K562 (cell line): ENCODE data around the gene MAML3. TPM values are rescaled to one million over a fixed set of nuclear protein-coding genes. Genes with fewer than 3 reads are reported as not detected.

Source experiments
- ATAC-seq: fragments of 200-7000 bp; cut with Tn5 transposase; 3 replicates; pipeline ENCODE4 v1.9.1; 2020; ENCODE audit warnings: moderate library complexity
- BruUV-seq: library from RNA; stranded (reverse); fragments of 400-500 nt; replicated peaks from 2 replicates; lab custom pipeline; 2021; lab: Mats Ljungman, UMichigan
- CTCF ChIA-PET: fragments of 300-600 bp; formaldehyde crosslinking; extraction: SDS; loops from one replicate; lab custom pipeline; 2021; ENCODE audit warnings: low intra/inter-chr PET ratio; lab: Yijun Ruan, JAX
- POLR2A ChIA-PET: fragments of 300-600, 350-650 bp; sonication (Branson Sonifier 250); formaldehyde crosslinking; extraction: SDS; loops from one replicate; lab custom pipeline; 2021; ENCODE audit warnings: antibody characterized with exemption, inconsistent platforms; lab: Yijun Ruan, JAX
- DNase-seq, 4 experiments: peaks; one replicate each; pipeline versions ENCODE4 v3.0.0 to v3.0.0-alpha.2; 2011 to 2018; ENCODE audit warnings: low spot score in 3 of 4, mixed read lengths in 3 of 4; ENCODE audit errors: extremely low read depth in 1 of 4
- FAIRE-seq: peaks from 2 replicates; lab custom pipeline; 2011; peaks lifted over from hg19 to GRCh38; lab: Jason Lieb, UNC
- H2AFZ ChIP-seq: 2 replicates; pipeline ENCODE4 v1.6.0; 2011; ENCODE audit warnings: low read depth, low read length, control low read depth, inconsistent platforms
- H3K27ac ChIP-seq: fragments of 200-600 bp; 3 replicates; pipeline ENCODE4 v1.8.0; 2011; ENCODE audit warnings: low read depth, mild to moderate bottlenecking, control low read depth, inconsistent platforms, low read length, moderate library complexity, mixed read lengths; ENCODE audit errors: extremely low read depth
- H3K27me3 ChIP-seq, 2 experiments: fragments of 300-600 bp in 1 of 2; 2 replicates in 1 of 2; 3 replicates in 1 of 2; pipeline versions ENCODE4 v1.6.0 to v1.8.0; 2011; ENCODE audit warnings: inconsistent platforms in 2 of 2, low read length in 2 of 2, mild to moderate bottlenecking in 1 of 2, mixed read lengths in 1 of 2, moderate library complexity in 1 of 2; ENCODE audit not compliant: control insufficient read depth in 2 of 2, insufficient read depth in 2 of 2
- H3K36me3 ChIP-seq: fragments of 300-600 bp; 3 replicates; pipeline ENCODE4 v1.8.0; 2011; ENCODE audit warnings: mild to moderate bottlenecking, low read length, inconsistent platforms; ENCODE audit not compliant: control insufficient read depth, insufficient read depth
- H3K4me1 ChIP-seq, 2 experiments: fragments of 200-600 bp in 1 of 2; replicated peaks in 1 of 2; 2 replicates in 1 of 2; 3 replicates in 1 of 2; pipeline versions ENCODE4 v1.5.1 to v1.8.0; 2011; ENCODE audit warnings: inconsistent platforms in 2 of 2, low read length in 2 of 2, mild to moderate bottlenecking in 1 of 2, mixed read lengths in 1 of 2, moderate library complexity in 1 of 2; ENCODE audit not compliant: control insufficient read depth in 2 of 2, insufficient read depth in 2 of 2
- H3K4me2 ChIP-seq: 2 replicates; pipeline ENCODE4 v1.6.1; 2011; ENCODE audit warnings: low read length, control low read depth, inconsistent platforms, mixed read lengths; ENCODE audit not compliant: insufficient read depth
- H3K4me3 ChIP-seq: fragments of 200-600 bp; sonication (generic), shearing (Covaris generic); 2 replicates; pipeline ENCODE4 v1.5.1; 2016; ENCODE audit warnings: control low read depth, inconsistent platforms
- H3K79me2 ChIP-seq: fragments of 200-600 bp; 3 replicates; pipeline ENCODE4 v1.8.0; 2011; ENCODE audit warnings: low read length, inconsistent platforms; ENCODE audit not compliant: control insufficient read depth, insufficient read depth
- H3K9ac ChIP-seq, 2 experiments: 2 replicates each; pipeline versions ENCODE4 v1.6.0 to v1.6.1; 2011; ENCODE audit warnings: low read depth in 2 of 2, low read length in 2 of 2, control low read depth in 1 of 2, inconsistent platforms in 1 of 2, mild to moderate bottlenecking in 1 of 2, mixed read lengths in 1 of 2; ENCODE audit not compliant: insufficient read depth in 1 of 2
- H3K9me1 ChIP-seq: one replicate; pipeline ENCODE4 v1.6.0; 2011; ENCODE audit warnings: inconsistent platforms, mild to moderate bottlenecking, low read length, moderate library complexity; ENCODE audit not compliant: control insufficient read depth, insufficient read depth
- H3K9me3 ChIP-seq: replicated peaks from 2 replicates; pipeline ENCODE4 v1.5.1; 2011; ENCODE audit warnings: low read depth, low read length, inconsistent platforms; ENCODE audit not compliant: control insufficient read depth, insufficient read depth
- H4K20me1 ChIP-seq: replicated peaks from 2 replicates; pipeline ENCODE4 v1.6.1; 2011; ENCODE audit warnings: low read length, inconsistent platforms, mixed read lengths; ENCODE audit not compliant: control insufficient read depth, insufficient read depth
- BDP1 ChIP-seq: IDR thresholded peaks from 3 replicates; pipeline ENCODE4 v1.6.1; 2011; ENCODE audit not compliant: insufficient read length, insufficient read depth
- CTCFL ChIP-seq: IDR thresholded peaks from 2 replicates; pipeline ENCODE4 v1.6.1; 2011; ENCODE audit warnings: borderline replicate concordance, low read depth, mild to moderate bottlenecking, moderate library complexity, low read length; ENCODE audit not compliant: insufficient read depth, poor library complexity, severe bottlenecking
- DPF2 ChIP-seq: fragments of 450-650 bp; IDR thresholded peaks from 2 replicates; pipeline ENCODE4 v1.6.1; 2016
- E2F4 ChIP-seq: sonication (generic); formaldehyde crosslinking; IDR thresholded peaks from 2 replicates; pipeline ENCODE4 v1.8.0; 2022; ENCODE audit warnings: mild to moderate bottlenecking, low read depth, missing genetic modification reagents
- FOXK2 ChIP-seq, 2 experiments: fragments of 450-650 bp; IDR thresholded peaks in 1 of 2; conservative IDR thresholded peaks in 1 of 2; 2 replicates each; pipeline ENCODE4 v1.6.1; 2016; ENCODE audit warnings: low read depth in 2 of 2, mild to moderate bottlenecking in 1 of 2
- GTF2F1 ChIP-seq: IDR thresholded peaks from 2 replicates; pipeline ENCODE4 v1.6.1; 2011; ENCODE audit warnings: low read depth, low read length, improper control_type of control experiment
- HSF4 ChIP-seq: fragments of 250-450 bp; sonication (Bioruptor Pico); IDR thresholded peaks from 2 replicates; pipeline ENCODE4 v2.1.2; 2022; ENCODE audit warnings: mild to moderate bottlenecking, moderate library complexity, borderline replicate concordance
- KAT7 ChIP-seq: sonication (generic); formaldehyde crosslinking; IDR thresholded peaks from 2 replicates; pipeline ENCODE4 v1.8.0; 2022; ENCODE audit warnings: missing genetic modification reagents, mild to moderate bottlenecking, borderline replicate concordance
- MNT ChIP-seq, 2 experiments: fragments of 450-650 bp; conservative IDR thresholded peaks; 2 replicates each; pipeline ENCODE4 v1.6.1; 2017; ENCODE audit warnings: mild to moderate bottlenecking in 2 of 2, moderate library complexity in 2 of 2
- POLR2B ChIP-seq: fragments of 450-650 bp; IDR thresholded peaks from 2 replicates; pipeline ENCODE4 v1.6.1; 2018; ENCODE audit warnings: low read depth; ENCODE audit not compliant: partially characterized antibody
- SOX6 ChIP-seq: fragments of 450-650 bp; IDR thresholded peaks from 2 replicates; pipeline ENCODE4 v1.6.1; 2014; ENCODE audit warnings: mild to moderate bottlenecking
- TAF1 ChIP-seq: IDR thresholded peaks from 2 replicates; pipeline ENCODE4 v1.6.1; 2011; ENCODE audit warnings: mild to moderate bottlenecking, low read length, moderate library complexity; ENCODE audit not compliant: insufficient read depth, control insufficient read depth, severe bottlenecking; ENCODE audit errors: extremely low read depth
- THRA ChIP-seq: fragments of 450-650 bp; IDR thresholded peaks from 2 replicates; pipeline ENCODE4 v1.6.1; 2017; ENCODE audit warnings: mild to moderate bottlenecking, moderate library complexity
- ZNF133 ChIP-seq: fragments of 250-450 bp; sonication (Bioruptor Pico); IDR thresholded peaks from 2 replicates; pipeline ENCODE4 v1.4.0; 2020; ENCODE audit warnings: mild to moderate bottlenecking
- WGBS: fragments of 100-300 bp; shearing (Covaris generic); methylation state at CpG from one replicate; pipeline ENCODE4 v1.1.6; 2016; ENCODE audit warnings: low coverage, mixed read lengths; ENCODE audit not compliant: insufficient coverage; ENCODE audit errors: missing lambda C conversion rate; 5-methylcytosine and 5-hydroxymethylcytosine counted together
- in situ Hi-C: fragments of 300-500 bp; cut with MboI; formaldehyde crosslinking; loops from 4 replicates; pipeline ENCODE4 v1.15.0; 2018; ENCODE audit warnings: inconsistent platforms, mixed read lengths
- intact Hi-C: fragments of 100-400 bp; cut with micrococcal nuclease; formaldehyde crosslinking; loops from 2 replicates; pipeline ENCODE4 v1.14.2; 2022
- polyA plus RNA-seq, 8 experiments: library from polyadenylated mRNA; depleted of rRNA in 4 of 8; stranded (reverse) in 5 of 8; unstranded in 3 of 8; fragments of >200 nt; fragmentation: Nextera tagmentation in 2 of 8; fragmentation: Illumina TruSeq in 1 of 8; extraction: Ambion mirVana in 2 of 8; extraction: Trizol in 1 of 8; gene quantifications; 2 replicates each; pipeline versions ENCODE4 v1.2.1 to v1.2.3, GENCODE V29; 2011 to 2014; ENCODE audit warnings: inconsistent platforms in 1 of 8, missing spikeins in 1 of 8
- total RNA-seq, 7 experiments: library from RNA; depleted of rRNA in 6 of 7; stranded (reverse); fragments of >200 nt in 6 of 7; fragmentation: Illumina TruSeq in 2 of 7; extraction: Trizol in 2 of 7; gene quantifications; 2 replicates each; pipeline versions ENCODE4 v1.2.1 to v1.2.3, GENCODE V29; 2011 to 2021; ENCODE audit warnings: low replicate concordance in 1 of 7

The MAML3 gene
- total and polyA plus RNA-seq, 9 of the 15 experiments (the other 6 are each of a cell fraction or from before 2014, with no cell fraction given): 0.01 to 0.55 (median 0.25) TPM

- Histone ChIP-seq H3K4me1 (peaks cover 0 to 3% of the 10 kb centered on the region in 2 experiments; a peak in 1 of 5 replicates), H4K20me1 (peaks cover 2% of the 10 kb centered on the region; the same call in 1 of the 2 replicates), H3K4me2 (peak overlapping the region; percentile 40), H3K27ac (no peak overlapping the region), H3K9me3 (no peaks in the 10 kb centered on the region), H3K9me1 (no peaks in the 10 kb centered on the region), H3K36me3 (no peaks in the 10 kb centered on the region), H3K4me3 (no peak overlapping the region), H2AFZ (no peak overlapping the region), H3K79me2 (no peaks in the 10 kb centered on the region), H3K27me3 (peaks cover 6 to 27% of the 10 kb centered on the region in 2 experiments; a peak in 4 of 5 replicates), H3K9ac (no peak overlapping the region)
- intact Hi-C loops (no loop called here), in situ Hi-C loops (no loop called here)
- ATAC-seq (peak; percentile 50; the same call in 1 of the 3 replicates), FAIRE-seq (no peak), DNase-seq (peak in 2 of 4 experiments; percentile 17 to 24)
- POLR2A ChIA-PET: interaction anchor here (0.5 kb wide), 1 partner anchor 162 kb away, joined by 4 read pairs; no protein-coding TSS in a partner anchor
- CTCF ChIA-PET: no interaction called here
- 2% methylated on average over 24 of the region's 24 CpGs for WGBS
- no TSS peak for BruUV-seq
- no peak for TF ChIP-seq E2F4 (CRISPR knock-in tag)
- no peak for TF ChIP-seq GTF2F1
- no peak for TF ChIP-seq TAF1
- TF ChIP-seq KAT7: no peak
- TF ChIP-seq HSF4 (CRISPR knock-in tag): no peak
- TF ChIP-seq SOX6: peak; percentile 15; the same call in 1 of the 2 replicates
- TF ChIP-seq POLR2B: no peak
- TF ChIP-seq FOXK2 (conservative IDR thresholded peaks at IDR 0.05 in 1 of 2, IDR thresholded peaks at IDR 0.05 in 1 of 2; ENCODE audit: low read depth in 2 of 2): no peak
- TF ChIP-seq BDP1: no peak
- no peak for TF ChIP-seq CTCFL
- TF ChIP-seq MNT (conservative IDR thresholded peaks at IDR 0.05): no peak
- TF ChIP-seq DPF2: 0 out of 2 replicates have a peak, but pooled peaks have one; percentile 21
- TF ChIP-seq THRA: no peak
- no peak for TF ChIP-seq ZNF133 (CRISPR knock-in tag)
Measured at GRCh38 chr4:139815778-139816601, 338.0 kb downstream of the MAML3 start.
